IPS-20b (cell line): Measurements from ENCODE around the gene ACRV1.

Experiments used
- H3K27ac ChIP-seq: one replicate; pipeline ENCODE4 v1.5.1; 2013; ENCODE audit warnings: low read length
- H3K27me3 ChIP-seq: 2 replicates; pipeline ENCODE4 v1.6.1; 2013; ENCODE audit warnings: mild to moderate bottlenecking, low read length, inconsistent platforms; ENCODE audit not compliant: insufficient read depth
- H3K36me3 ChIP-seq: 2 replicates; pipeline ENCODE4 v1.6.1; 2013; ENCODE audit warnings: low read depth, mild to moderate bottlenecking, inconsistent platforms, low read length, moderate library complexity; ENCODE audit not compliant: insufficient read depth
- H3K4me1 ChIP-seq: 2 replicates; pipeline ENCODE4 v1.6.1; 2013; ENCODE audit warnings: mild to moderate bottlenecking, control low read depth, inconsistent platforms, low read length, moderate library complexity; ENCODE audit not compliant: insufficient read depth
- H3K4me3 ChIP-seq: 2 replicates; pipeline ENCODE4 v1.5.1; 2013; ENCODE audit warnings: mild to moderate bottlenecking, low read length, inconsistent platforms
- H3K9ac ChIP-seq: 2 replicates; pipeline ENCODE4 v1.6.1; 2013; ENCODE audit warnings: low read depth, mild to moderate bottlenecking, inconsistent platforms, low read length, moderate library complexity
- H3K9me3 ChIP-seq: 2 replicates; pipeline ENCODE4 v1.6.1; 2013; ENCODE audit warnings: mild to moderate bottlenecking, low read depth, low read length, inconsistent platforms; ENCODE audit not compliant: insufficient read depth

ACRV1 gene

GRCh38 chr11:125688632-125689031 lies 8.0 kb upstream of the ACRV1 start:
- Histone ChIP-seq H3K9me3 (no peaks in the 10 kb centered on the region; the same call in 1 of the 2 replicates), H3K36me3 (peaks cover 5% of the 10 kb centered on the region), H3K9ac (no peak overlapping the region), H3K4me1 (peaks cover 8% of the 10 kb centered on the region; the same call in 1 of the 2 replicates), H3K27ac (no peak overlapping the region), H3K27me3 (no peaks in the 10 kb centered on the region), H3K4me3 (no peak overlapping the region)

GRCh38 chr11:125688066-125688465 lies 7.4 kb upstream of the ACRV1 start:
- H3K4me3 ChIP-seq = no peak overlapping the region

DNA sequence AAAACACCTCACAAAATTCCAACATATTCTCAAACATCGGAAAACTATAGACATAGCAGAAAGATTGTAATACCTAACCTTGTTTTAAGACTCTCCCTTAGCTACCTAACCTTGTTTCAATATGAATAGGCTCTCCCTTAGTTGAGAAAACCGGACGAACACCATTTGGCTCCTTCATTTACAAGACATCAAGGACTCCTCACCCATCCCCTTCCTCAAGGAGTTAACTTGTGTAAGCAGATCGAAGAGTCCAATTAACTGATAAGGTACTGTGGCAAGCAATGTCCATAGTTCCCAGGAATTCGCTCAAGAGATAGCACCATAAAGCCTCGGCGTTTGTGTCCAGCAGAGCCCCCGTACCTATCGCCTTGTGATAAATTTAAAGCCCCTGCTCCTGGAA lies 4.6 kb upstream of the ACRV1 start:
- no peak overlapping the region for H3K27ac ChIP-seq
- no peaks in the 10 kb centered on the region; the same call in 1 of the 2 replicates for H3K9me3 ChIP-seq
- peaks cover 6% of the 10 kb centered on the region for H3K36me3 ChIP-seq
- no peaks in the 10 kb centered on the region for H3K27me3 ChIP-seq
- no peak overlapping the region for H3K9ac ChIP-seq
- peak overlapping the region; percentile 41; the same call in 1 of the 2 replicates for H3K4me3 ChIP-seq
- peaks cover 8% of the 10 kb centered on the region; the same call in 1 of the 2 replicates for H3K4me1 ChIP-seq

More at GRCh38 chr11:125688066-125688465, 7.4 kb upstream of the ACRV1 start:
- Histone ChIP-seq H3K36me3 (peaks cover 5% of the 10 kb centered on the region), H3K4me1 (peaks cover 8% of the 10 kb centered on the region; the same call in 1 of the 2 replicates), H3K9me3 (no peaks in the 10 kb centered on the region; the same call in 1 of the 2 replicates), H3K9ac (no peak overlapping the region), H3K27me3 (no peaks in the 10 kb centered on the region), H3K27ac (no peak overlapping the region)

GRCh38 chr11:125679837-125680236 lies 810 bp downstream of the ACRV1 start:
- Histone ChIP-seq H3K27ac (no peak overlapping the region), H3K9me3 (no peaks in the 10 kb centered on the region), H3K4me3 (no peak overlapping the region), H3K36me3 (peaks cover 52% of the 10 kb centered on the region), H3K9ac (no peak overlapping the region), H3K4me1 (0 out of 2 replicates have a peak, but pooled peaks cover 2% of the 10 kb centered on the region), H3K27me3 (no peaks in the 10 kb centered on the region)

DNA sequence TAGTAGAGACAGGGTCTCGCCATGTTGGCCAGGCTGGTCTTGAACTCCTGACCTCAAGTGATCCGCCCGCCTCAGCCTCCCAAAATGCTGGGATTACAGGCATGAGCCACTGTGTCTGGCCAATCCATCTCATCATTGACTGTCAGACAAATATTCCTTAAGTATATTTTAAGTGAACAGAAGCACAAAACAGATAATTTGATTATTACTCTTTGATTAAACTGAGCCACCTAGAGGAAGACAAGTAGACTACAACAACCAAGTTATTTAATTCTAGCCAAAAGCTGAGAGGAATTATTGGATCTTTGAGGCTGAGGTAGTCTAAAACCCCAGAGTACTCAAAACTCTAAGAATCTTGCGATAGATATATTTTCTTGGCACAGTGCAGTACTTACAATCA lies 1.2 kb downstream of the ACRV1 start:
- H3K27ac ChIP-seq = no peak overlapping the region
- no peak overlapping the region for H3K4me3 ChIP-seq
- 0 out of 2 replicates have a peak, but pooled peaks cover 2% of the 10 kb centered on the region for H3K4me1 ChIP-seq
- no peaks in the 10 kb centered on the region for H3K27me3 ChIP-seq
- H3K9ac ChIP-seq = no peak overlapping the region
- peaks cover 56% of the 10 kb centered on the region for H3K36me3 ChIP-seq
- H3K9me3 ChIP-seq = no peaks in the 10 kb centered on the region

- Histone ChIP-seq H3K27me3 (no peaks in the 10 kb centered on the region), H3K9me3 (no peaks in the 10 kb centered on the region), H3K27ac (no peak overlapping the region), H3K4me3 (no peak overlapping the region), H3K9ac (no peak overlapping the region), H3K36me3 (peaks cover 82% of the 10 kb centered on the region), H3K4me1 (no peaks in the 10 kb centered on the region)
These were observed 5.5 kb downstream of the ACRV1 start for GRCh38 chr11:125675196-125675595.

- H3K27ac ChIP-seq = no peak overlapping the region
- no peaks in the 10 kb centered on the region for H3K4me1 ChIP-seq
- H3K4me3 ChIP-seq = no peak overlapping the region
- H3K36me3 ChIP-seq = peaks cover 78% of the 10 kb centered on the region
- no peaks in the 10 kb centered on the region for H3K9me3 ChIP-seq
- H3K27me3 ChIP-seq = no peaks in the 10 kb centered on the region
- H3K9ac ChIP-seq = no peak overlapping the region
These were observed 6.4 kb downstream of the ACRV1 start for GRCh38 chr11:125674210-125674609.

- Histone ChIP-seq H3K36me3 (peaks cover 68% of the 10 kb centered on the region), H3K27ac (no peak overlapping the region), H3K4me3 (no peak overlapping the region), H3K9me3 (no peaks in the 10 kb centered on the region; the same call in 1 of the 2 replicates), H3K9ac (no peak overlapping the region), H3K4me1 (no peaks in the 10 kb centered on the region), H3K27me3 (no peaks in the 10 kb centered on the region)
These were observed 9.1 kb downstream of the ACRV1 start for GRCh38 chr11:125671561-125671960.

- no peaks in the 10 kb centered on the region for H3K4me1 ChIP-seq
- no peak overlapping the region for H3K9ac ChIP-seq
- peaks cover 61% of the 10 kb centered on the region for H3K36me3 ChIP-seq
- H3K4me3 ChIP-seq = no peak overlapping the region
- H3K27me3 ChIP-seq = no peaks in the 10 kb centered on the region
- no peaks in the 10 kb centered on the region; the same call in 1 of the 2 replicates for H3K9me3 ChIP-seq
- no peak overlapping the region for H3K27ac ChIP-seq
These were observed 10.5 kb downstream of the ACRV1 start for GRCh38 chr11:125670172-125670571.

GRCh38 chr11:125667151-125667550 lies 13.5 kb downstream of the ACRV1 start:
- Histone ChIP-seq H3K9ac (no peak overlapping the region), H3K27me3 (no peaks in the 10 kb centered on the region), H3K36me3 (peaks cover 65% of the 10 kb centered on the region), H3K9me3 (no peaks in the 10 kb centered on the region; the same call in 1 of the 2 replicates), H3K27ac (no peak overlapping the region), H3K4me3 (no peak overlapping the region), H3K4me1 (no peaks in the 10 kb centered on the region)

GRCh38 chr11:125663910-125664309 lies 16.7 kb downstream of the ACRV1 start:
- no peaks in the 10 kb centered on the region for H3K27me3 ChIP-seq
- no peak overlapping the region for H3K4me3 ChIP-seq
- H3K36me3 ChIP-seq = peaks cover 69% of the 10 kb centered on the region
- H3K9ac ChIP-seq = no peak overlapping the region
- H3K27ac ChIP-seq = no peak overlapping the region
- H3K4me1 ChIP-seq = no peaks in the 10 kb centered on the region
- no peaks in the 10 kb centered on the region; the same call in 1 of the 2 replicates for H3K9me3 ChIP-seq

DNA sequence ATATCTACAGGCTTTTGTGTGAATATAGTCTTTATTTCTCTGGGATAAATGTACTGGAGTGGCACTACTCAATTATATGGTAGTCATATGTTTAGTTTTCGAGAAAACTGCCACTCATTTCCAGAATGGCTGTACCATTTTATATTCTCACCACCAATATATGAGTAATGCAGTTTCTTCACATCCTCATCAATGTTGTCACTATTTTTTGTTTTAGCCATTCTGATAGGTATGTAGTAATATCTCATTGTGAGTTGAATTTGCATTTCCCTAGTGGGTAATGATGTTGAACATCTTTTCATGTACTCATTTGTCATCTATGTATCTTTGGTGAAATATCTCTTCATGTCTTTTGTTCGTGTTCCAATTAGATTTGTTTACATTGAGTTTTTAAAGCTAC lies 18.0 kb downstream of the ACRV1 start:
- peaks cover 77% of the 10 kb centered on the region for H3K36me3 ChIP-seq
- H3K4me1 ChIP-seq = no peaks in the 10 kb centered on the region
- no peak overlapping the region for H3K4me3 ChIP-seq
- H3K27ac ChIP-seq = no peak overlapping the region
- H3K9ac ChIP-seq = no peak overlapping the region
- no peaks in the 10 kb centered on the region; the same call in 1 of the 2 replicates for H3K9me3 ChIP-seq
- H3K27me3 ChIP-seq = no peaks in the 10 kb centered on the region
